GM10266 (cell line): ENCODE data around the gene MSX2.
"Not testable (repeated sequence)": the region's sequence is repeated elsewhere in the genome, so short reads cannot be mapped to it uniquely, and the experiment has no call there.

ENCODE experiments used
- DNase-seq: peaks from one replicate; pipeline ENCODE4 v3.0.0; 2012; ENCODE audit errors: extremely low spot score
- TF ChIP-seq, protein P1 (sequence below): IDR thresholded peaks from 2 replicates; pipeline ENCODE4 v1.5.1; 2012; ENCODE audit warnings: mild to moderate bottlenecking, low read depth; ENCODE audit not compliant: control insufficient read depth, insufficient read depth; ENCODE audit errors: missing control alignments

Gene MSX2

DNA sequence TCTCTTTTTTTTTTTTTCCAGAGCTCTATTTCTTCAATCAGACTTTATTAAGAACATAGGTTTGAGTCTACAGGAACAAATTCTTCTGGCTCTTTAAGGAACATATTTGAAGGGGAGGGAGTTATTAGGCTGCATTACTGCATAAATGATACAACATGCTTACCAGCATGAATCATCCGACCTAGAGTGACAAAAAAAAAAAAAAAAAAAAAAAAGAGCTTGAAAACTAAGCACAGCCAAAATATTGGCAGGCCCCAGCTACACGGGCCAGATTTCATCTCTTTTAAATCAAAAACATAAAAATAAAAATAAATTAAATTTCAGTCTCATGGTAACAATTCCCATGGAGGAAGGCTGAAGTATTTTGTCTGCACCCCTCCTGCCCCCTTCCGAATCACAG, 26.3 kb downstream of the MSX2 start:
- TF ChIP-seq, protein P1, sequence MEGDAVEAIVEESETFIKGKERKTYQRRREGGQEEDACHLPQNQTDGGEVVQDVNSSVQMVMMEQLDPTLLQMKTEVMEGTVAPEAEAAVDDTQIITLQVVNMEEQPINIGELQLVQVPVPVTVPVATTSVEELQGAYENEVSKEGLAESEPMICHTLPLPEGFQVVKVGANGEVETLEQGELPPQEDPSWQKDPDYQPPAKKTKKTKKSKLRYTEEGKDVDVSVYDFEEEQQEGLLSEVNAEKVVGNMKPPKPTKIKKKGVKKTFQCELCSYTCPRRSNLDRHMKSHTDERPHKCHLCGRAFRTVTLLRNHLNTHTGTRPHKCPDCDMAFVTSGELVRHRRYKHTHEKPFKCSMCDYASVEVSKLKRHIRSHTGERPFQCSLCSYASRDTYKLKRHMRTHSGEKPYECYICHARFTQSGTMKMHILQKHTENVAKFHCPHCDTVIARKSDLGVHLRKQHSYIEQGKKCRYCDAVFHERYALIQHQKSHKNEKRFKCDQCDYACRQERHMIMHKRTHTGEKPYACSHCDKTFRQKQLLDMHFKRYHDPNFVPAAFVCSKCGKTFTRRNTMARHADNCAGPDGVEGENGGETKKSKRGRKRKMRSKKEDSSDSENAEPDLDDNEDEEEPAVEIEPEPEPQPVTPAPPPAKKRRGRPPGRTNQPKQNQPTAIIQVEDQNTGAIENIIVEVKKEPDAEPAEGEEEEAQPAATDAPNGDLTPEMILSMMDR, result no peak
- DNase-seq, result no peak

DNA sequence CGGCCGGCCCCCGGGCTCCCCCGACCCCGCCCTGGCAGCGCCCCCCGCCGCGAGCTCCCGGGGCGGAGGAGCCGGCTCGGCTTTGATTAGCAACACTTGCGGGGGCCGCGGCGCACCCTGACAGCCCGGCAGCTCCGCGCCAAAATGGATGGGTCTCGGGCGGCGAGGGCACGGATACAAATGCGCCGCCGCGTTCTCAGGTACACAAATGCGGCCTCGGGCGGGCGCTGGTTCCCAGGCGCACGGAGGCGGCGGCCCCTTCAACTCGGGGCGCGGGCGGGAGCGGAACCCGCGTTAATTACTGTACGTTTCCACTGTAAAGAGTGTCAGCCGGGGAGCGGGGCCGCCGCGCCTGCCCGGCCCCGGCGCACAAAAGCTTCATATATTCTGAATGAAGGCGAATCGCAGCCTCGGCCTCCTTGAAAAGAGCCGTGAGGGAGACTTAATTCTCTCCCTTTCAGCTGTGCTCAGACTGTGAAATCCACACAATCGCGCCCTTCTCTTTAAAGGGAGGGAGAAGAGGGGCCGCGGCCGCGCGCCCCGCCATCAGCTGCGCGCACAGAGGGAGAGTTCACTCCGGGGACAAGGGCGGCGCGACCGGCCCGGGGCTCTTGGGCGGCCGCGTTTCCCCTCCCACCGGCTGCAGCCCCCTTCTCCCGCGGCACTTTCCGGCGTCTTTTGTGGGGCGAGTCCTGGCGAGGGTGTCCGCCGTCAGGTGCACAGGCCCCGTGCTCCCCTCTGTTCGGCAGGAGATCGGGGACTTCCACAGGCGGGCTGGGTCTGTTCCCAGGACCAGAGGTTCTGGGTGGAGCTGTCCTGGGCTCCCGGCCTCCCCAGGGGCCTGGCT, 27.0 kb downstream of the MSX2 start:
- no peak for DNase-seq
- TF ChIP-seq, protein P1, result no peak

DNA sequence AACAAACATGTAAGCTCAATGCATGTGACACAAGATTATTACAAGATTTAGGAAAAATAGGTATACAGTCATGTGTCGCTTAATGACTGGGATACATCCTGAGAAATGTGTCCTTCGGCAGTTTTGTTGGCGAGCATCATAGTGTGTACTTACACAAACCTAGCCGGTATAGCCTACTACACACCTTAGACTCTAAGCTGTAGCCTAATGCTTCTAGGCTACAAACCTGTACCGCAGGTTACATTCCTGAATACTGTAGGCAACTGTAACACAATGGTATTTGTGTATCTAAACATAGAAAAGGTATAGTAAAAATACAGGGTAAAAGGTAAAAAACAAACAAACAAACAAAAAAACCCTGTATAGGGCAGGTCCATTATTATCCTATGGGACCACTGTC, 27.7 kb downstream of the MSX2 start:
- TF ChIP-seq, protein P1, result no peak
- DNase-seq, result no peak

DNA sequence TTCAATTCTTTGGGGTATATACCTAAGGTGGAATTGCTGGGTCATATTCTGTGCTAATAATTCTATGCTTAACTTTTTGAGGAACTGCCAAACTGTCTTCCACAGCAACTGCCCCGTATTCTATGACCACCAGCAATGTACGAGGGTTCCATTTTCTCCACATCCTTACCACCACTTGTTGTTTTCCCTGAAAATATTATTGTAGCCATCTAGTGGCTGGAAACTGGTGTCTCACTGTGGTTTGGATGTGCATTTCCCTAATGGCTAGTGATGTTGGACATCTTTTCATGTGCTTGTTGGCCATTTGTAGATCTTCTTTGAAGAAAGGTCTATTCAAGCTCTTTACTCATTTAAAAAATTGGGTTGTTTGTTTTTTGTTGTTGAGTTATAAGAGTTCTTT, 30.7 kb downstream of the MSX2 start:
- TF ChIP-seq, protein P1, result no peak
- no peak for DNase-seq

DNA sequence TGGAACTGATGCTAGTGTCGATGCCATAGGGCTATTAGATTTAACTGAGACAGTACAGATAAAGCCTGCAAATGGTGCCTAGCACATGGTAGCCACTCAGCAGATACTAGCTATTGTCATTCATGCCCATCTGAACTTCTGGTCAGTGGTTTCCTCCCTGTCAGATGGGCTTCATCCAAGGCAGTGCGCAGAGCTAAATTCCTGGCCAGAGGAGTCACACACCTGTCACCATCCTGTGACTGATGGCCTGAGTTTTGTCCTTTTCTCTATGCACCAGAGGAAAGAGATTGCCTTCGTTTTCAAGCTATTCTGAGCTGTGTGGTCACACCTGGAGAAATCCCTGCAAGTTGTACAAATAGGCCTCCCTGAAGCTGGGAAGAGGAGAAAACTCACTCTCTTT, 34.7 kb downstream of the MSX2 start:
- TF ChIP-seq, protein P1, result no peak
- no peak for DNase-seq

DNA sequence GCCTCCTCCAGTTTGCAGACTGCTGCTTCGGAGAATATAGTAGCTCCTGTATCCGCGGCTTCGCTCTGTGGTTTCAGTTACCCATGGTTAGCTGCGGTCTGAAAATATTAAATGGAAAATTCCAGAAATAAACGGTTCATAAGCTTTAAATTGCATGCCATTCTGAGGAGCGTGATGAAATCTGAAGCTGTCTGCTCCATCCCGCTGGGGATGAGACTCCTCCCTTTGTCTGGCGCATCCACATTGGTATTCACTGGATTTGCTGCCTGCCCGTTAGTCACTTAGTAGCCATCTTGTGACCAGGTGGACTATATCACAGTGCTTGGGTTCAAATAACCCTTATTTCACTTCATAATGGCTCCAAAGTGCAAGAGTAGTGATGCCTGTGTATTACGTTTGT, 36.3 kb downstream of the MSX2 start:
- TF ChIP-seq, protein P1, result no peak
- DNase-seq, result no peak

DNA sequence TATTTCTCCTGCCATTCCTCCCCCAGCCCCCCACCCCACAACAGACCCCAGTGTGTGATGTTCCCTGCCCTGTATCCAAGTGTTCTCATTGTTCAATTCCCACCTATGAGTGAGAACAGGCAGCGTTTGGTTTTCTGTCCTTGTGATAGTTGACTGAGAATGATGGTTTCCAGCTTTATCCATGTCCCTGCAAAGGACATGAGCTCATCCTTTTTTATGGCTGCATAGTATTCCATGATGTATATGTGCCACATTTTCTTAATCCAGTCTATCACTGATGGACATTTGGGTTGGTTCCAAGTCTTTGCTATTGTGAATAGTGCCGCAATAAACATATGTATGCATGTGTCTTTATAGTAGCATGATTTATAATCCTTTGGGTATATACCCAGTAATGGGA, 37.0 kb downstream of the MSX2 start:
- DNase-seq, result not testable (repeated sequence)
